Endothelial cell of umbilical vein (primary cell): ENCODE measurements around the gene MB21D2. TPM values are rescaled to one million over a fixed set of nuclear protein-coding genes. Genes with fewer than 3 reads are reported as not detected.

Experiments used
- BruUV-seq: library from RNA; stranded (reverse); fragments of 400-500 nt; replicated peaks from 2 replicates; lab custom pipeline; 2021; lab: Mats Ljungman, UMichigan
- CTCF ChIA-PET: fragments of 300-600, 350-600 bp; sonication (Branson Sonifier 250); formaldehyde crosslinking; loops from one replicate; lab custom pipeline; 2021; ENCODE audit warnings: antibody characterized with exemption, inconsistent platforms; lab: Charles Lee
- POLR2A ChIA-PET: fragments of 300-600, 350-600 bp; sonication (Branson Sonifier 250); formaldehyde crosslinking; loops from one replicate; lab custom pipeline; 2021; ENCODE audit warnings: antibody characterized with exemption, inconsistent platforms; lab: Charles Lee
- DNase-seq: peaks from one replicate; pipeline ENCODE4 v3.0.0-alpha.2; 2011; ENCODE audit warnings: low read depth, low spot score
- FAIRE-seq: peaks from 2 replicates; lab custom pipeline; 2011; peaks lifted over from hg19 to GRCh38; lab: Jason Lieb, UNC
- H2AFZ ChIP-seq: 2 replicates; pipeline ENCODE4 v1.6.0; 2012; ENCODE audit warnings: low read depth, low read length, control low read depth, inconsistent platforms
- H3K27ac ChIP-seq: 2 replicates; pipeline ENCODE4 v1.5.1; 2011; ENCODE audit warnings: low read depth, mild to moderate bottlenecking, control low read depth, low read length, moderate library complexity; ENCODE audit not compliant: insufficient read depth
- H3K27me3 ChIP-seq, 2 experiments: 2 replicates each; pipeline versions ENCODE4 v1.6.0 to v1.6.1; 2011; ENCODE audit warnings: low read length in 2 of 2, mixed read lengths in 1 of 2; ENCODE audit not compliant: control insufficient read depth in 2 of 2, insufficient read depth in 2 of 2
- H3K36me3 ChIP-seq, 2 experiments: 2 replicates in 1 of 2; 3 replicates in 1 of 2; pipeline ENCODE4 v1.5.1; 2011; ENCODE audit warnings: low read length in 2 of 2, mild to moderate bottlenecking in 1 of 2, moderate library complexity in 1 of 2; ENCODE audit not compliant: control insufficient read depth in 2 of 2, insufficient read depth in 2 of 2; ENCODE audit errors: extremely low read depth in 1 of 2
- H3K4me1 ChIP-seq: 3 replicates; pipeline ENCODE4 v1.5.1; 2011; ENCODE audit warnings: mild to moderate bottlenecking, low read length; ENCODE audit not compliant: control insufficient read depth, insufficient read depth; ENCODE audit errors: extremely low read depth
- H3K4me2 ChIP-seq: 2 replicates; pipeline ENCODE4 v1.6.1; 2011; ENCODE audit warnings: low read length, control low read depth, mixed read lengths; ENCODE audit not compliant: insufficient read depth
- H3K4me3 ChIP-seq, 3 experiments: fragments of 200-600 bp in 1 of 3; sonication (generic), shearing (Covaris generic) in 1 of 3; replicated peaks in 1 of 3; 2 replicates each; pipeline ENCODE4 v1.5.1; 2011 to 2016; ENCODE audit warnings: control low read depth in 3 of 3, low read length in 3 of 3, mild to moderate bottlenecking in 2 of 3, inconsistent platforms in 1 of 3, low read depth in 1 of 3, moderate library complexity in 1 of 3; ENCODE audit not compliant: insufficient read depth in 1 of 3
- H3K79me2 ChIP-seq: 2 replicates; pipeline ENCODE4 v1.6.0; 2012; ENCODE audit warnings: low read length, inconsistent platforms; ENCODE audit not compliant: control insufficient read depth, insufficient read depth
- H3K9ac ChIP-seq: replicated peaks from 2 replicates; pipeline ENCODE3; 2011; ENCODE audit warnings: low read length, control low read depth; ENCODE audit not compliant: insufficient read depth; ENCODE audit errors: extremely low read depth
- H3K9me1 ChIP-seq: replicated peaks from 3 replicates; pipeline ENCODE4 v1.6.0; 2011; ENCODE audit warnings: mild to moderate bottlenecking, low read length; ENCODE audit not compliant: control insufficient read depth, insufficient read depth; ENCODE audit errors: extremely low read depth
- H3K9me3 ChIP-seq: replicated peaks from 2 replicates; pipeline ENCODE4 v1.5.1; 2012; ENCODE audit warnings: low read length, inconsistent platforms; ENCODE audit not compliant: control insufficient read depth, insufficient read depth
- H4K20me1 ChIP-seq: replicated peaks from 2 replicates; pipeline ENCODE3; 2011; ENCODE audit warnings: mild to moderate bottlenecking, low read length; ENCODE audit not compliant: control insufficient read depth, insufficient read depth; ENCODE audit errors: extremely low read depth
- CTCF ChIP-seq, 2 donors: IDR thresholded peaks; 1 replicate in 1 of 2; 2 replicates in 1 of 2; pipeline ENCODE4 v1.5.1; 2011; ENCODE audit warnings: low read length in 2 of 2, mild to moderate bottlenecking in 2 of 2, moderate library complexity in 2 of 2, control low read depth in 1 of 2, inconsistent platforms in 1 of 2, low read depth in 1 of 2; ENCODE audit not compliant: insufficient read depth in 1 of 2; ENCODE audit errors: extremely low read depth in 1 of 2
- EZH2 ChIP-seq: IDR thresholded peaks from 2 replicates; pipeline ENCODE4 v1.6.1; 2012; ENCODE audit warnings: borderline replicate concordance, low read depth, mild to moderate bottlenecking, moderate library complexity, low read length, inconsistent platforms; ENCODE audit not compliant: severe bottlenecking
- FOS ChIP-seq: IDR thresholded peaks from 2 replicates; pipeline ENCODE4 v1.6.1; 2011; ENCODE audit warnings: mild to moderate bottlenecking, low read length, moderate library complexity, borderline replicate concordance; ENCODE audit not compliant: insufficient read depth
- GATA2 ChIP-seq: IDR thresholded peaks from 2 replicates; pipeline ENCODE4 v1.7.0; 2011; ENCODE audit warnings: low read depth, mild to moderate bottlenecking, moderate library complexity, mixed read lengths, low read length; ENCODE audit not compliant: insufficient read length, insufficient read depth
- JUN ChIP-seq: IDR thresholded peaks from 2 replicates; pipeline ENCODE4 v1.6.1; 2011; ENCODE audit warnings: borderline replicate concordance, low read depth; ENCODE audit not compliant: insufficient read length, insufficient read depth
- MYC ChIP-seq: IDR thresholded peaks from one replicate; pipeline ENCODE4 v1.6.1; 2011; ENCODE audit warnings: mild to moderate bottlenecking, low read depth, low read length
- POLR2A ChIP-seq: IDR thresholded peaks from 2 replicates; pipeline ENCODE4 v1.6.1; 2012; ENCODE audit warnings: low read depth, mild to moderate bottlenecking, control low read depth, low read length
- POLR2AphosphoS5 ChIP-seq: IDR thresholded peaks from 2 replicates; pipeline ENCODE4 v1.6.1; 2012; ENCODE audit warnings: low read depth, mild to moderate bottlenecking, control low read depth, low read length, moderate library complexity; ENCODE audit not compliant: insufficient read depth
- dilution Hi-C: fragments of 300-500 bp; cut with MboI; formaldehyde crosslinking; loops from one replicate; pipeline ENCODE4 v1.15.0; 2019; ENCODE audit warnings: low sequenced_read_pairs; ENCODE audit not compliant: extremely low pct_ligation_motif_present
- intact Hi-C: fragments of 100-400 bp; cut with micrococcal nuclease; formaldehyde crosslinking; loops from one replicate; pipeline ENCODE4 v1.10.0; 2022
- polyA plus RNA-seq, 4 experiments: library from polyadenylated mRNA; depleted of rRNA in 3 of 4; stranded (reverse) in 3 of 4; unstranded in 1 of 4; fragments of >200 nt; gene quantifications; 2 replicates each; pipeline versions ENCODE4 v1.2.1 to v1.2.3, GENCODE V29; 2011 to 2012; ENCODE audit warnings: missing spikeins in 1 of 4
- total RNA-seq: library from RNA; stranded (reverse); gene quantifications from 2 replicates; pipeline ENCODE4 v1.2.3, GENCODE V29; 2021
- TF ChIP-seq, protein P1 (sequence below): IDR thresholded peaks from 2 replicates; pipeline ENCODE4 v1.6.1; 2011; ENCODE audit not compliant: insufficient read depth, insufficient read length

MB21D2 gene
- total and polyA plus RNA-seq, 2 donors (not counting 3 experiments of a cell fraction or from before 2014, with no cell fraction given), result 6.7 to 7.4 TPM

GRCh38 chr3:192826214-192827006 lies 91.2 kb downstream of the MB21D2 start:
- H3K79me2 ChIP-seq, result no peaks in the 10 kb centered on the region
- dilution Hi-C loops (no loop called here), intact Hi-C loops (no loop called here)
- no peaks in the 10 kb centered on the region for H3K36me3 ChIP-seq
- no peaks in the 10 kb centered on the region for H4K20me1 ChIP-seq
- DNase-seq (peak; percentile 53), FAIRE-seq (no peak)
- H2AFZ ChIP-seq, result no peak overlapping the region
- H3K4me1 ChIP-seq, result peaks cover 6% of the 10 kb centered on the region
- H3K4me3 ChIP-seq, result no peak overlapping the region
- H3K4me2 ChIP-seq, result no peak overlapping the region
- POLR2A ChIA-PET, result no interaction called here
- no peak overlapping the region for H3K9ac ChIP-seq
- H3K27ac ChIP-seq, result no peak overlapping the region
- CTCF ChIA-PET, result interaction anchor here (1.0 to 2.5 kb wide), 7 partner anchors 14 to 215 kb away, joined by 3 to 7 read pairs (median 6); partner anchors contain the start of gene MB21D2
- BruUV-seq, result no TSS peak
- TF ChIP-seq JUN (no peak), POLR2A (no peak), MYC (no peak), POLR2AphosphoS5 (no peak), EZH2 (no peak), CTCF (IDR thresholded peaks at IDR 0.05; ENCODE audit: extremely low read depth in 1 of 2, insufficient read depth in 1 of 2, low read depth in 1 of 2, low read length in 2 of 2) (no peak), FOS (no peak), GATA2 (no peak)
- TF ChIP-seq, protein P1, sequence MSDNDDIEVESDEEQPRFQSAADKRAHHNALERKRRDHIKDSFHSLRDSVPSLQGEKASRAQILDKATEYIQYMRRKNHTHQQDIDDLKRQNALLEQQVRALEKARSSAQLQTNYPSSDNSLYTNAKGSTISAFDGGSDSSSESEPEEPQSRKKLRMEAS, result no peak
- no peaks in the 10 kb centered on the region for H3K27me3 ChIP-seq
- H3K9me3 ChIP-seq, result no peaks in the 10 kb centered on the region
- no peaks in the 10 kb centered on the region for H3K9me1 ChIP-seq
